Measurements from ENCODE around the gene GET4.

Gene GET4

DNA sequence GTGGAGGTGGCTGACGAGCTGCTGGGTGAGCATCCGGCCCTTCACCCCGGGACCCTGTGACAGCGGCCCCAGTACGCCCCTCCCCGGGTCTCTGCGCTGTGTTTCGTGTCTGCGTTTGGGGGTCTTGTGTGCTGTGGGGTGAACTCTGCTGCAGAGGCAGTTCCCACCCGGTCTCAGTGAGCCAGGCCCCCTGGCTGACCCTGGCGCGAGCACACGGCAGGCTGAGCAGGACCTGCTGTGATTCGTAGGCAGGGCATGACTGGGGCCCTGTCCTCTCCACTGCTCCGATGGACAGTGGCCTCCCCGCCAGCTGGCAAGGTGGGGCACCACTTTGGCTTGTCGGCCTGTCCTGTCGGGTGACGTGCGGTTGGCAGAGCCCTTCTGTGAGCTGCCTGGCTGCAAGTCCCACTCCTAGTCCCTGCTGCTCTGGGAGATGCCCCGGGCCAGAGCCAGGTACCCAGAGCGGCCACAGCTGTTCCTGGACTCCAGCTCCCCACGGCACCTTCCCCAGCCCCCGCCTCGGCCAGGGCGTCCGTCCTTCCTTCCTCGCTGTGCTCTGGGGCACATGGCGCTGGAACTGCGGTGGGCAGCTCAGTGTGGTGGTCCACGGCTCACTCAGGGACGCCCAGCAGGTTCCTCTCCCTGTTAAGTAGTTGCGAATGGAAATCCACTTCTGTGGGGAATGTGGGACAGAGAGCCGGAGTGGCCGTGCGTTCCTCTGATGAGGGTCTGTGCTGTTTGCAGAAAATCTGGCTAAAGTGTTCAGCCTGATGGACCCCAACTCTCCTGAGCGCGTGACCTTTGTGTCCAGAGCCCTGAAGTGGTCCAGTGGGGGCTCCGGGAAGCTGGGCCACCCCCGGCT is 10.5 kb downstream of the GET4 start:
- no peak for DNase-seq (ENCODE audit: low read depth)

DNA sequence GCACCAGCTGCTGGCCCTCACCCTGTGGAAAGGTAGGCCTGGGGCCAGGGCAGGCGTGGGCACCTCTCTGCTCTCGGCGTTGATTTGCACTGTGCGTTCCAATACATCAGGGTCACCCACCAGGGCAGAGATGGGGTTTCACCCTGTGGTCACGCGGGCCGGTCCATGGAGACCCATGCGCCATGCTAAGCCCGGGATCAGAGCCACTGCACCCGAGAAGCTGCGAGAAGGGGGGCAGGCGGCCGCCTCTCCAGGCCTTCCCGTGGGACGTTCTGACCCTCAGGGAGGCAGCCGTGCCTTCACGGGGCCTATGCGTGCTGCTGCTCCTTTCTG is 11.1 kb downstream of the GET4 start:
- no peak for DNase-seq (ENCODE audit: low read depth)

DNA sequence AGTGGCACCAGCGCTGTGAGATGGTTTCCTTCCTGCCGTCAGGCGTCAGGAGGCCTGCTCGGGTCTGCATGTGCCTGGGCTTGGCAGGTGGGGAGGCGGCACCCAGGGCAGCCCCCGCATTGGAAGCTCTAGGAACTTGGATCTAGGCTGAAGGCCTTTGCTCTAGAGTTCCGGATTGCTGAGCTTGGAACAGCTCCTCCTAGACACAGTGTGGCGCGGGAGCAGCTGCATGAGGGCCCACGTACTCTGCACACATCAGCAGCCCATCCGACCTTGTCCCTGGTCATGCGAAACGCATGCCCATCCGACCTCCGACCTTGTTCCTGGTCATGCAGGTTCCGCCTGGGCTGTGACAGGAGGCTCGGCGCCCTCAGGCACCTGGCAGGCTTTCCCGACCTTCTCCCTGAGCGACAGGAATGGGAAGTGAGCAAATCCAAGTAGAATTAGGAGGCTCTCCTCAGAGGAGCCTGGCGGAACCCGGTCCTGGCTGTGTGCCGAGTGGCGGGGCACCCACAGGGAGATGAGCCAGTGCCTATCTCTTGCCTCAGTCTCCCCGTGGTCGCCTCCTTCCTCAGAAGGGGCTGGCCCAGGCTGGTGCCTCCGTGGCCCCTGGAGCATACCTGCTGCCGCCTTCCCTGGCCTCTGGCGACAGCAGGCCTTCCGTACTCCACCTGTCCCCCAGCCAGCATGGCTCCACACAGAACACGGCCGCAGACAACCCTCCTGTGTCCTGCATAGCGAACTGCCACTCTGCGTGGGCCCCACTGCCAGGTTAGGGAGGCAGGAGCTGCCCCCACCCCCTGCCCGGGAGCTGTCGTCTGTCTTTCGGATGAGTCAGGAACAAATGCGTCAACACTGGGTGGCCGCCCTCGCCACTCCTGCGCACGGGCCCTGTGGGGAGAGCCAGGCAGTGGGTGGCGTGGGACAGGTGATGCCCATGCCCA is 12.0 kb downstream of the GET4 start:
- no peak for DNase-seq (ENCODE audit: low read depth)

DNA sequence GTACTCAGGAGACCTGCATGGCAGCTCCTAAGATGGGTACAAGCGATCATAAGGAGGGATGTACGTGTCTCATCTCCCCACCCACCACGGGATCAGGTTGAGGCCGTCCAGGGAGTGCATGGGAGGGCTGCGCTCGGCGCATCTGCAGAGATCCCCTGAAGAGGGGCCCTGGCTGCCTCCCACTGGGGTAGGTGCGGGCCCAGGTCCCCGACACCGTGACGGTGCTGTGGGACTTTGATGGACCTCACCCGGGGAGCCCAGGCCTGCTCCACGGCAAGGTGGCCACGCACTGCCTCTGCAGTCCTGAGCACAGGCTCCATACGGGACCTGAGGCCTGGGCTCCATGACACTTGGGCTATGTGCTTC is 12.7 kb downstream of the GET4 start:
- DNase-seq (ENCODE audit: low read depth), result no peak

DNA sequence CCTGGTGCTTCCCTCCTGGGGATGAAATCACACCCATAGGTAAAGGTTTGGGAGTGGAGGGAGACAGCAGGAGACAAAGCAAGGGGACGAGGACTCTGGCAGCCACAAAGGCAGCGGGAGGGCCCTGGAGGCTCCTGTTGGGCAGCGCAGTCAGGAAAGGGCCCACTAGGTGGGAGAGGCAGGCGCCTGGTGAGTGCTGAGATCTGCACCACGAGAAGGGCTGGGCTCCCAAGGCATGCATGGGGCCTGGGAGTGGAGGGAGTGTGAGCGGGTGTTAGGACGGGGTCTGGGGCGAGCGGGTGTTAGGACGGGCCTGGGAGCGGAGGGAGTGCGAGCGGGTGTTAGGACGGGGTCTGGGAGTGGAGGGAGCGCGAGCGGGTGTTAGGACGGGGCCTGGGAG is 13.0 kb downstream of the GET4 start:
- DNase-seq (ENCODE audit: low read depth), result no peak

DNA sequence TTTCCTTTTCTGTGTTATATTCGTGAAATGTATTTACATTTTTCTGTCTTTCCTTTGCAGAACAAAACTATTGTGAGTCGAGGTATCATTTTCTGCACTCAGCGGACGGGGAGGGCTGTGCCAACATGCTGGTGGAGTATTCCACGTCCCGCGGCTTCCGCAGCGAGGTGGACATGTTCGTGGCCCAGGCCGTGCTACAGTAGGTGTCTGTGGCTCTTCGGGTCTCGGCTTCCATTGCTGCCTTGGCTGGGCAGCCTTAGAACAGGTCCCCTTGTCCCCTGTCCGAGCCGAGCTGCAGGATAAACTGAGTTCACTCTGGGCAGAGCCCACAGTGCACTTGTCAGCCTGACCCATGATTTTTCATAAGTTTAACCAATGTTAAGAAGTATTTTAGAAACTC is 14.5 kb downstream of the GET4 start:
- no peak for DNase-seq (ENCODE audit: low read depth)

DNA sequence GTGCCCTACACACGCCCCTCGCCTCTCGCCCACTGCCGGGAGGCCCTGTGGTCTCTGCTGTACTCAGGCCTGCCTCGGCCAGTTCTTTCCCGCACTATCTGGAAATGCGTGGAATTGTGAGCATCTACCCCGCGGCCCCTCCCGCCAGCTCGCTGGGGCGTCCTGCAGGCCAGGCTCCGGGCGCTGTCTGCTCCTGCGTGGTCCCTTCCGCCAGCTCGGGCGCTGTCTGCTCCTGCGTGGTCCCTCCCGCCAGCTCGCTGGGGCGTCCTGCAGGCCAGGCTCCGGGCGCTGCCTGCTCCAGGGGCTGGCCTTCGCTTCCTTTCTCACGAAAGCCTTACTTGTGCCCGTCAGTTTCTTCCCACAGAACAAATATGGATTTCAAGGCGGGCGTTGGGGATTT is 14.9 kb downstream of the GET4 start:
- DNase-seq (ENCODE audit: low read depth), result no peak

DNA sequence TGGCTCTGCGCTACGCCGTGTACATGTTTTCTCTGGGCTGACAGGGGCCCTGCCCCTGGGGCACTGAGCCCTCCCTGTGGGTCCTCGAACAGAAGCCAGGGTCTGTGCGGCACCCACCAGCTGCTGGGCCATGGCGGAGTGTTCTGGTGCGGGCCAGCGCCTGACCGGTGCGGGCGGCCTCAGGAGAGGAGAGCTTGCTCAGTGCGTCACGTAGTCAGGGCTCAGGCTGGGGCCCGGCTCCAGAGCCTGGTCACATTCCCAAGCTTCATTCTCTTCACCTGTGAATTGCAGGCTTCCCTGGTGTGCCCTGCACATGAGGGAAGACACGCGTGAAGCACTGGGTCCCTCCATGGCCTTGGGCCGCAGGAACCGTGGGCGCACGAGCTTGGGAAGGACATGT is 15.5 kb downstream of the GET4 start:
- no peak for DNase-seq (ENCODE audit: low read depth)

DNA sequence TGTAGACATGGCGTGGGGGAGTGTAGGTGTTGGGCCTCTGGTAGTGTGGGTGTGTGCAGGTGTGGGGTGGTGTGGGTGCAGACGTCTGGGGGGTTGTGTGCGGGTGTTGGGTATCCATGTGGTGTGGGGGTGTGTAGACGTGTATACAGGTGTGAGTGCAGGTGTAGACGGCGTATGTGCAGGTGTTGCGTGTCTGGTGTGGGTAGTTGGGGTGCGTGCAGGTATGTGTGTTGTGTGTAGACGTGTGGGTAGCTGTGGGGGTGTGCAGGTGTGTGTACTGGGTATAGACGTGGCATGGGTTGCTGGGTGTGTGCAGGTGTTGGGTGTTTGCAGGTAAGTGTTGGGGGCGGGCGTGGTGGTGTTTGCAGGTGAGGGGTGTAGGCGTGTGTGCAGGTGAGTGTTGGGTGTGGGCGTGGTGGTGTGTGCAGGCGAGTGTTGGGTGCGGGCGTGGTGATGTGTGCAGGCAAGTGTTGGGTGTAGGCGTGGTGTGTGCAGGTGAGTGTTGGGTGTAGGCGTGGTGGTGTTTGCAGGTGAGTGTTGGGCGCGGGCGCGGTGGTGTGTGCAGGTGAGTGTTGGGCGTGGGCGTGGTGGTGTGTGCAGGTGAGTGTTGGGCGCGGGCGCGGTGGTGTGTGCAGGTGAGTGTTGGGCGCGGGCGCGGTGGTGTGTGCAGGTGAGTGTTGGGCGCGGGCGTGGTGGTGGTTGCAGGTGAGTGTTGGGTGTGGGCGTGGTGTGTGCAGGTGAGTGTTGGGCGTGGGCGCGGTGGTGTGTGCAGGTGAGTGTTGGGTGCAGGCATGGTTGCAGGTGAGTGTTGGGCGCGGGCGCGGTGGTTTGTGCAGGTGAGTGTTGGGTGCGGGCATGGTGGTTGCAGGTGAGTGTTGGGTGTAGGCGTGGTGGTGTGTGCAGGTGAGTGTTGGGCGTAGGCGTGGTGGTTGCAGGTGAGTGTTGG is 16.6 kb downstream of the GET4 start:
- no peak for DNase-seq (ENCODE audit: low read depth)

DNA sequence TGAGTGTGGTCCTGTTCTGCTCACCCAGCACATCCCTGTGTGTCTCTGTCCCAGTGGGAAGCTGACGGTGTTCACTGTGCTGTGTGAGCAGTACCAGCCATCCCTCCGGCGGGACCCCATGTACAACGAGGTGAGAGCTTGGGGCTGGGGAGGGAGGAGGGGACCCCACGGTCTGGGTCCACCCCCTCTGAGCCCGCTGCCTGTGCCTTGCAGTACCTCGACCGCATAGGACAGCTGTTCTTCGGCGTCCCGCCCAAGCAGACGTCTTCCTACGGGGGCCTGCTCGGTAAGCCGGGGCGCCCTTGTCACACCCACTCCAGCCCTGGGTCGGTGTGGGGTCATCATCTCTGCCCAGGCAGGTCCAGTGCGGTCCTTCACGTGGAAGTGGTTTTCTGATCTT is 17.3 kb downstream of the GET4 start:
- no peak for DNase-seq (ENCODE audit: low read depth)

DNA sequence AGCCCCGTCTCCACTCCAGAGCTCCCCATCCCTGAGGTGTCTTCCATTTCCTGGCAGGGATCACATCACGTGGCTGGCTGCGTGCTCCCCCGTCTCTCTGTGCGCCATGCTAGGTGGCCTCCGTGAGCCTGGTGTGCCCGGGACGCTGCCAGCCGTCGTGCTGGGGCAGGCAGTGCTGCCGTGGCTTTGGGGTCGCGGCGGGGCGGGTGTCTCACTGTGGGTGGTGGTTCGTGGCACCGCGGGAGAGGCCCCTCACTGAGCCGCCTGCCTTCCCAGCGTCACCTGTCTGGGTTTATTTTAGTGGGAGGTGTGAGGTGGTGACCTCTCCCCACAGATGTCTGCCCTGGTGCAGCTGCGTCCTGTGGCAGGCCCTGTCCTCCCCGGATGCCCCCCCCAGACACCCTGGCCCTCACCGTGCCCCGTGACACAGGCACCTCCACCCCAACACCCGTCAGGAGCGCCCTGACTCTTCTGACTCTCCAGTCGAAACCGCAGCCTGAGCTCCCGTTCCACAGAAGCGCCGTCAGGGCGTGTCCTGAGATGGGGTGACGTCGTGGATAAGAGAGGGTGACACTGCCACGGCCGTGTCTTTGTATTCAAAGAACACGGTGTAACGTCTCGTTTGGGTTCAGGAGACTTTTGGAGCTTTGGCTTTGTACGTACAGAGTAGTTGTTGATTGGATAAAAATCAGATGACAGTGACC is 18.0 kb downstream of the GET4 start:
- no peak for DNase-seq (ENCODE audit: low read depth)

DNA sequence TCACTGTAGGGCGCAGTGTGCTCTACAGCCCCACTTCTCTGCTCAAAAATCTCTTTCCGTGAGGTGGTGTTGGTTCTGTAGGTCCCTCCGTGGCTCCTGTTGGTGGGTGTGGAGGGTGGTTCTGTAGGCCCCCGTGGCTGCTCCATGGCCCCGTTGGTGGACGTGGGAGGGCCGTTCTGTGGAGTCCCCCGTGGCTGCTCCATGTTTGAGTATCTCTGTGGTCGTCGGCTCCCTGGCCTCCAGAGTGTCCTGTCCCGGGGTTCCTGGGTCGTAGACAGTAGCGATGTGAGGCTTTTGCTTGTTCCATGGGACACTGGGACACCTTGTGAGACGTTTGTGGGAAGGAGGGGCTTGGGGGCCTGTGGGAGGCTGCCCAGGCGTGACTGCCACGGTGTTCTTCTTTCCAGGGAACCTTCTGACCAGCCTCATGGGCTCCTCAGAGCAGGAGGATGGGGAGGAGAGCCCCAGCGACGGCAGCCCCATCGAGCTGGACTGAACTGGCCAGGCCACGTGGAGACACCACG is 18.6 kb downstream of the GET4 start:
- DNase-seq (ENCODE audit: low read depth), result no peak

DNA sequence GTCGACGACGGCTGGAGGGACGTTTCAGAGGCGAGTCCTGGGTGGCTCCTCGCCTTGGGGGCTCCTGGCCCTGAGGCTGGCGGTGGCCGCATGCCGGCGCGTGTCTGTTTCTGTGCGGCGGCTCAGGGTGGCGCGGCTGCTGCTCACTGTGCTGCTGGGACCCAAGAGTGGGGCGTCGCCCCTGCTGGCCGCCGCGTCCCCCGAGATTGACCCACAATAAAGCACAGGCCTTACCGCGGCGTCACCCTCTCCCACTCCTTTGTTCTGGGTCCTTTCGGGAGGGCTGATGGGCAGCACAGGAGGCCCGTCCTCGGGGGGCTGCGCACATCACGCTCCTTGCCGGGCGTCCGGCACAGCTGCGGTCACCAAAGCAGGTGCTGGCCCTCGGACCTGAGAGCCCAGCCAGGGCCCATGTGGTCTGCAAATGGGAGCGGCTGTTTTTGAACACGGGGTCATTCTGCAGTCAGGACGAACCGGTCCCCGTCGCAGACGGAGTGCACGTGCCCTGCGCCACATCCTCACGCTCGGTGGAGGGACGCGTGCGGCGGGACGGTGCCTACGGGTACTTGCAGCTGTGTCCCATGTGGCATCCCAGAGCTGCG is 19.2 kb downstream of the GET4 start:
- no peak for DNase-seq (ENCODE audit: low read depth)

DNA sequence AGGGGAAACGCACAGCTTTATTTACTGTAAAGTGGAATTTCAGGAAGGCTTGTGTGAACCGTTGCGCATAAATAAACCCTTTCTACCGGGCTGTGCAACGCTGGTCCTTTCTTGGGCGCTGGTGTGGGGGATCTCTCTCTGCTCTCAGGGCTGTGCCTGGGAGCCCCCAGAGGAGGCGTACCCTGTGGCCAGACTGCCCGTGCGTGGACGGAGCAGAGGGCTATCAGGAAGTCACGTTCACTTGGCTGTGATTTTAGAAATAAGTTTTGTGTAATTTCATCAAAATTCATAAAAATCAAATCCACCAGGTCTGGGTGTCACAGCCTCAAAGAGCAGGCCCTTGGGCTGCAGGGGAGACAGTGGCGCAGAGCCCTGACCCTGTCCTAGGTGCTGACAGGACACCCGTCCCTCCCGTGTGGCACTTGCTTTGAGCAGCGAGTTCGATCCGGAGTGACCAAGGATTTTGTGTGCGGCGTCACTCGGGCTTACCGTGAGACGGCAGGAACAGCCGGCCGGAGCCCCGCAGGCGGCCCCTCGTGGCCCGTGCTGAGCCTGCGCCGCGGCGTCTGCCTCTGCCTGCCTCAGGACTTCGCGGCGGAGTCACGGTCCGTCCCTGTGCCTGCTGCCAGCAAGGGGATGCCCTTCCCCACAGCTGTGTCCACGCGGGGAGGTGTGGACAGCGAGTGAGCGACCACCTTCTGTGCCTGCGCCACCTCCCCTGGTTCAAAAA is 20.2 kb downstream of the GET4 start:
- no peak for DNase-seq (ENCODE audit: low read depth)

DNA sequence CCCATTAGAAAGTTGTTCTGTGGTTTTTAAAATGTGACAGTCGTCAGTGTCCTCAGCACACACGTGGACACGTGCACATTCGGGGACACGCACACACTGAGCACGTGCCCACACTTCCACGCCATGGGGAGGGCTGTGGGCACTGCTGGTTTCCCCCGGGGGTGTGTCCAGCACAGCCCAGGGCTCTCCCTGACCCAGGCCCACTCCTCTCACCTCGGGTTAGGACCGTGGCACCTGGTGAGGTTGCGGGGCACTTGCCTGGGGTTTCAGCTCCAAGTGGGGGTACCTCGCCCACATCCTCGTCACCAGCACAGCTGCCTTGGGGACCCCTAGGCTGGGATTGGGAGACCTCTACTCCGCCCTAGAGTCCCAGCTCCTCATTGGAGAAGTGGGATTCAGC is 20.7 kb downstream of the GET4 start:
- DNase-seq (ENCODE audit: low read depth), result no peak

DNA sequence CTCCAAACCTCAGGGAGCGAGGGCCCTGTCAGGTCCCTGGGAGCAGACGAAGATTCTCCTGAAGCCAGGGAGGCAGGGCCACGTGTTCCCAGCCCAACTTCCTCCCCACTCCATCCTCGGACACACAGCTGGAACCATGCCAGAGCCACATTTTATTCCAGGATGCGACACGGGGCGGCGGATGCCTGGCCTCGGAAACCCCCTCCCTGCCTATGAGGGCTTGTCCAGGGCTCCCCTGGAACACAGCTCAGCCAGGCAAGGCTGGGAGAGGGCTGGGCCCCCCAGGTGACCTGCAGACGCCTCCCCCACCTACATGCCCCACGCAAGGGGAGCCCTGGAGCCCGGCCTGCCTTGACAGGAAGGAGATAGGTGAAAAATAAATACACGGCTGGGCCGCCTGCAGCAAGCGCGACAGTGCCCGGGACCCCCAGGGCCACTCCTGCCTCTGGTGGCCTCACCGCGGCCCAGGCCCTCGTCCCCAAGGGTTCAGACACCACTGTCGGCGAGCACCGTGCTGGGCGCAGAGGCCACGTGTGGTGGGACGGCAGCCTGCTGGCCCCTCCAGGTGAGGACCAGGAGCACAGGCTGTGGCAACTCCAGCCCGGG is 21.5 kb downstream of the GET4 start:
- no peak for DNase-seq (ENCODE audit: low read depth)

DNA sequence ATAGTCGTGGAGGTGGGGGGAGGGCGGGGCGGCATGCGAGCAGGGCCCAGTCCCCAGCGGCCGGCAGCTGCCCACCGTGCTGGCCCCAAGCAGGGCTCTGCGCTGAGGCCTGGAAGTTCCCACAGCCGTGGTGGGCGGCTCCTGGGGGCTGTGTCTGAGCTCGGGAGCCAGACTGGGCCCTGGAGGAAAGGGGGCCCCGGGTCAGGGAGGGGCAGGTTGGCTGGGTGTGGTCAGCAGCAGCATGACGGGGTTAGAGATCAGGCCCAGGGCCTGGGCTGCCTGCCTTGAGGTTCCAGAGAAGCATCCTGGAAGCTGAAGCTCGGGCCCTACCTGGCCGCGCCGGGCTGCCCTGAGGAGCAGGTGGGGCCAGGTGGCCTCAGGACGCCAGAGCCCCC is 22.1 kb downstream of the GET4 start:
- DNase-seq (ENCODE audit: low read depth), result no peak

DNA sequence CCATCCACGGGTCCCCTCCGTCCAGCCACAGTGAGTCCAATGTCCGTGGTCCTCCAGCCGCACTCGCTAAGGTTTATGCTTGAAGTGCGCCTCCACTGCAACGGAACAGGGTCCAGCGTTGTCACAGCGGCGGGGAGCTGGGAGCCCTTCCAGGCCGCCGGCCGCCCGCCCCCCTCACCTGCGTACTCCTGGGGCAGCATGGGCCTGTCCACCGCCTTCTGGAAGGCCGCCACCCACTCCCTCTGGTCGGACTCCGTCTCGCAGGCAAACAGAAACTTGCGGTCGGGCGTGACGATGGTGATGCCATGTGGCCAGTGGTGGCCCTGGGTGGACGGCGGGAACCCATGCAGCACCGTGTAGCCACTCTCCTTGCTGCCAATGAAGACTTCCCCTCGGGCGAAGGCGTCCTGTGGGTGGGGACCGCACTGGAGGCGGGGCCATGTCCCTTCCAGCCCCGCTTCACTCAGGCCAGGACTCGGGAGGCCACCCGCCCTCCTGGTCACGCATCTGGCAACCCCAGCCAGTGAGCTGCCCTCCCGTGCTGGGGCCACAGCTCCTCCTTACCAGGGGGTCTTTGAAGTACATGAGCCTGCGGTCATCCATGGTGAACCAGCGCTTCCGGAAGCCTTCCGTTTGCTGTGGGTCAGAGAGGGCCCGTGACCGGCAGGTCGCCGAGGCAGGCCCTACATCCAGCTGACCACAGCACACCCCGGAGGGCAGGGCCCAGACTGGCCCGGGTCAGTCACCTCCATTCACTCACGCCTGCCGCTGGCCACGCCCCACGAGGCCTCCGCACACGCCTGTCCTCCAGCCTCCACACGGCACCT is 22.7 kb downstream of the GET4 start:
- no peak for DNase-seq (ENCODE audit: low read depth)

DNA sequence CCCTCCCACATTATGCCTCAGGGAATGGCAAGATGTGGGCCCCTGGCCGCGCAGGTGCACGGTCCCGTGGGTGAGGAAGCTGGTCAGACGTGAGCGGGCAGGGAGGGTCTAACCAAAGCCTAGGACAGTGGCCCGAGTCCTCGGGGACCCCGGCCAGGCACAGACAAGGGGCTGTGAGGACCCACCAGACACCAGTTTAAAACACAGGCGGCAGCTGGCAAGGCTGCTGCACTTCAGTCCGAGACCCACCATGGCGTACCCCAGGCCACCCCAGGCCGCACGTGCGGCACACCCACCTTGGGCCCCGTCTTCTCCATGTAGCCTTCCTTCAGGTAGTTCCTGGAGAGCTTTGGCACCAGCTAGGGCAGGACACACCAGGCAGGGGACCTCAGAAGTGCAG is 23.5 kb downstream of the GET4 start:
- no peak for DNase-seq (ENCODE audit: low read depth)

All from amniotic epithelial cell (primary cell).